Muscle layer of colon (tissue), 2 donors: ENCODE measurements around the gene FMO5.
"Not testable (repeated sequence)": the region's sequence is repeated elsewhere in the genome, so short reads cannot be mapped to it uniquely, and the experiment has no call there.

ENCODE experiments used
- H3K27ac ChIP-seq: one replicate; pipeline ENCODE4 v1.7.0; 2013; ENCODE audit warnings: low read depth, mild to moderate bottlenecking, low read length, moderate library complexity
- H3K27me3 ChIP-seq, 2 donors: one replicate each; pipeline ENCODE4 v1.7.0; 2013; ENCODE audit warnings: low read length in 2 of 2, mild to moderate bottlenecking in 2 of 2; ENCODE audit not compliant: insufficient read depth in 2 of 2, control insufficient read depth in 1 of 2
- H3K36me3 ChIP-seq: one replicate; pipeline ENCODE4 v1.7.0; 2013; ENCODE audit warnings: mild to moderate bottlenecking, low read length; ENCODE audit not compliant: insufficient read depth
- H3K4me1 ChIP-seq: one replicate; pipeline ENCODE4 v1.7.0; 2013; ENCODE audit warnings: mild to moderate bottlenecking, low read length; ENCODE audit not compliant: insufficient read depth
- H3K4me3 ChIP-seq, 2 donors: one replicate each; pipeline ENCODE4 v1.7.0; 2013; ENCODE audit warnings: low read length in 2 of 2, low read depth in 1 of 2, mild to moderate bottlenecking in 1 of 2, moderate library complexity in 1 of 2
- H3K9ac ChIP-seq: one replicate; pipeline ENCODE4 v1.7.0; 2013; ENCODE audit warnings: low read length
- H3K9me3 ChIP-seq: one replicate; pipeline ENCODE4 v1.7.0; 2013; ENCODE audit warnings: mild to moderate bottlenecking, low read length
- donor health status: abdominal sarcoma.
- donor health status: Adenocarcinoma of cecum.

Gene FMO5

DNA sequence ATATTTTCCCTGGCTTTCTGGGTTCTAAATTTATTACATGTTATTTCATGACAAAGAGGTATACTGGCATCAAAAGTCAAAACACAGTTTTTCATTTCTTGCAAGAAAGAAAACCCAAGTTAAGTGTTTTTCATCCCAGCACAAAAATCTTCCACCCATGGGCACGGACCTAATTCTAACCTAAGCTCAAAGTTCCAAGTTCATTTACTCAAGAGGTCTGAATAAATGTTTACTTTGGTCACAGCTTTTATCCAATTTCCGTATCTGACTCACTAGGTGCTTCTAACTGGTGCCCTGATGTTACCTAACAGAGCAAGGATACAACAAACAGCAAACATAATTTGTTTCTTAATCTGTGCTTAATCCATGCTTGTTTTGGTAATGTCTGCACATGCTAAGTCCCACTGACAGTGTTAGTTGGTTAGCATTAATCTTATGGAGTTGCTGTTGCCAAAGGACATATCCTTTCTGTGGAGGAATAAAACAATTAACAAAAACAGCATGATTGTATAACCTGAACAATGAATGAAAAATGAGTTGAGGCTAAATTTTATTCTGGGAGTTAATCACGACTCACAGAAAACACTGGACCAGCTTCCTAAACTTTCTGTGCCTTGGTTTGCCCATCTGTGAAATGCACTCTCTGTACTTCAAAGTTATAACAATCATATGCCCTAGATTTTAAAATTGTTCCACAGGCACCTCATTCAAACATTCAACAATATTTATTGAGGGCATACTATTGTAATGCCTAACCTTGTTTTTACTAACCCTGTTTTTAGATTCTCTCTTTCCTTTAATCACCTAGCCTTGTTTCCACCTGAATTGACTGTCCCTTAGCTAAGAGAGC is 13.1 kb upstream of the FMO5 start:
- Histone ChIP-seq H3K9ac (no peak overlapping the region), H3K4me1 (peaks cover 5% of the 10 kb centered on the region)

DNA sequence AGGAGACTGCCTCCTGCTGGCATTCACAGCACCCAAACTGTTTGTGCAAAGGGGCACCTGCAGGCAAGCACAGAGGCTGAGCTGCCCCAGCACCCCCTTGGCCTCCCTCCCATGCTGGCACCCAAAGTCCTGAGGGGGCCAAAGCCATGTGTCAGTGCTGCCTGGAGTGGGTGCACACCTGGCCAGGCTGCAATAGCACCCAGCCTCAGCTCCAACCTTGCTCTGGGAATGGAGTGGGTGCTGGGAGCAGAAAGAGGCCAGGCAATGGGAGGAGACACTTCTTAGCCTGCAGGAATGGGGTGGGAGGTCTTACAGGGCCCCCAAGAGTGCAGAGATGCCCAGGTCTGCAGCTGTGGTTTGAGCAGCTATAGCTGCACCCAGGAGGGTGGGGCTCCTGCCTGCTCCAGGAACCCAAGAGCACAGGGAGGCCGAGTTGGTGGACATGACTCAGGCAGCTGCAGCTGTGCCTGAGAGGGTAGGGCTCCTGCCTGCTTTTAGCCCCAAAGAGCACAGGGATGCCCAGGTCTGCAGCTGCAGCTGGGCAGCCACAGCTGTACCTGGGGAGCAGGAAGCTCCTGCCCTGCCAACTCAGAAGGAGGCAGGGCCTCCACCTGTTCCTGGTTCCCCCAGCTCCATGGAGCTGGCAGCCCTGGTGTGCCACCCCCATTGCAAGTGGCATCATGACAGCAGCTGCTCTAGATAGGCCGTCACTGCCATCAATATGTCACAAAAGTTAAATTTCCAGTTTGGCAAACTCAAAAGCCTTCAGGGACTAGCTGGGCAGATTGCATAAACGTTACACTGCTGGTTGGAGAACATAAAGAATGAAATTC is 12.0 kb upstream of the FMO5 start:
- Histone ChIP-seq H3K27ac (no peak overlapping the region), H3K9ac (no peak overlapping the region), H3K4me3 (no peak overlapping the region), H3K36me3 (no peaks in the 10 kb centered on the region), H3K4me1 (peaks cover 4% of the 10 kb centered on the region), H3K9me3 (no peaks in the 10 kb centered on the region), H3K27me3 (no peaks in the 10 kb centered on the region)

More for the DNA sequence above, 13.1 kb upstream of the FMO5 start:
- Histone ChIP-seq H3K36me3 (no peaks in the 10 kb centered on the region), H3K9me3 (no peaks in the 10 kb centered on the region), H3K4me3 (no peak overlapping the region), H3K27me3 (no peaks in the 10 kb centered on the region), H3K27ac (no peak overlapping the region)

DNA sequence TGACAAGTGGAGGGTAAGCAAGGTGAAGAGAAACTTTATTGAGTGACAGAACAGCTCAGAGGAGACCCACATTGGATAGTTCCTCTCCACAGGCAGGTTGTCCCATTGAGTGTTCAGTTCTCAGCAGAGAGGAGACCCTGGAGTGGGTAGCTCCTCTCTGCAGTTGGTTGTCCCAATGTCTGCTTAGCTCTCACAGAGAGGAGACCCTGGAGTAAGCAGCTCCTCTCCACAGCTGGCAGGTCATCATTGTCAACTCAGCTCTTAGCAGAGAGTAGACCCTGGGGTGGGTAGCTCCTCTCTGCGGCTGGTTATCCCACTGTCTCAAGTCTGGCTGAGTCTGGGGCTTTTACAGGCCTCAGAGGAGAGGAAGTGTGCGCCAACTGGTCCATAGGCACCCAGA is 11.3 kb upstream of the FMO5 start:
- Histone ChIP-seq H3K9ac (no peak overlapping the region), H3K9me3 (no peaks in the 10 kb centered on the region), H3K4me3 (no peak overlapping the region), H3K27me3 (no peaks in the 10 kb centered on the region), H3K27ac (no peak overlapping the region), H3K4me1 (no peaks in the 10 kb centered on the region), H3K36me3 (no peaks in the 10 kb centered on the region)

DNA sequence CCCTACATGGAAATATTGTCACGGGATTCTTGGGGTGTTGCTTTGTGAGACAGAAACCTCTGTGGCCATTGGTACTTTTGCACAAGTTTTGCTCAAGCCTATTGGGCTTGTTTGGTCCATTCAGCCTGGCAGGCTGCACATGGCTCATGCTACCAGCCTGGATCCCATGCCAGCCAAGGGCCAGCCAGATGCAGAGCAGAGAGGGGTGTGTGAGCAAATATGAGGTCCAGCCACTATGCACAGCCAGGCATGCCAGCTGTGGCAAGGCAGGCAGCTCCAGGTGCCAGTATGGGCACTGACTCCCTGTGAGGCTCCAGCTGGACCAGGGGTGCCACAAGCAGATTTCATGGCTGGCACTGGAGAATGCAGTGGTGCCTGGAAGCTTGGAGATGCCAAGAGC is 10.7 kb upstream of the FMO5 start:
- no peaks in the 10 kb centered on the region for H3K4me1 ChIP-seq
- no peak overlapping the region for H3K4me3 ChIP-seq
- H3K27ac ChIP-seq: no peak overlapping the region

DNA sequence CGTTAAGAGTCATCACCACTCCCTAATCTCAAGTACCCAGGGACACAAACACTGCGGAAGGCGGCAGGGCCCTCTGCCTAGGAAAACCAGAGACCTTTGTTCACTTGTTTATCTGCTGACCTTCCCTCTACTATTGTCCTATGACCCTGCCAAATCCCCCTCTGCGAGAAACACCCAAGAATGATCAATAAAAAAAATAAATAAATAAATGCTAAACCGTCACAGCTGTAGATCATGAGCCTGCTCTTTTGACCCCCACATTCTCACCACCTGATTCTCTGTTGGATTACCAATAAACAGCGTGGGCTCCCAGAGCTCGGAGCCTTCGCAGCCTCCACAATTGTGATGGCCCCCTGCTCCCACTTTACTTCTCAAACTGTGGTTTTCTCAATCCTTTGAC is 8.8 kb upstream of the FMO5 start:
- not testable (repeated sequence) for H3K27me3 ChIP-seq, H3K4me1 ChIP-seq, H3K9me3 ChIP-seq, H3K4me3 ChIP-seq, H3K27ac ChIP-seq, H3K9ac ChIP-seq, H3K36me3 ChIP-seq

More for the DNA sequence above, 10.7 kb upstream of the FMO5 start:
- H3K27me3 ChIP-seq: no peaks in the 10 kb centered on the region
- no peak overlapping the region for H3K9ac ChIP-seq
- no peaks in the 10 kb centered on the region for H3K9me3 ChIP-seq
- no peaks in the 10 kb centered on the region for H3K36me3 ChIP-seq

DNA sequence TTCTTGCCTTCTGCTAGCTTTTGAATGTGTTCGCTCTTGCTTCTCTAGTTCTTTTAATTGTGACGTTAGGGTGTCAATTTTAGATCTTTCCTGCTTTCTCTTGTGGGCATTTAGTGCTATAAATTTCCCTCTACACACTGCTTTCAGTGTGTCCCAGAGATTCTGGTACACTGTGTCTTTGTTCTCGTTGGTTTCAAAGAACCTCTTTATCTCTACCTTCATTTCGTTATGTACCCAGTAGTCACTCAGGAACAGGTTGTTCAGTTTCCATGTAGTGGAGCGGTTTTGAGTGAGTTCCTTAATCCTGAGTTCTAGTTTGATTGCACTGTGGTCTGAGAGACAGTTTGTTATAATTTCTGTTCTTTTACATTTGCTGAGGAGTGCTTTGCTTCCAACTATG is 5.9 kb upstream of the FMO5 start:
- not testable (repeated sequence) for H3K27me3 ChIP-seq, H3K4me3 ChIP-seq, H3K4me1 ChIP-seq, H3K36me3 ChIP-seq, H3K27ac ChIP-seq, H3K9me3 ChIP-seq, H3K9ac ChIP-seq

DNA sequence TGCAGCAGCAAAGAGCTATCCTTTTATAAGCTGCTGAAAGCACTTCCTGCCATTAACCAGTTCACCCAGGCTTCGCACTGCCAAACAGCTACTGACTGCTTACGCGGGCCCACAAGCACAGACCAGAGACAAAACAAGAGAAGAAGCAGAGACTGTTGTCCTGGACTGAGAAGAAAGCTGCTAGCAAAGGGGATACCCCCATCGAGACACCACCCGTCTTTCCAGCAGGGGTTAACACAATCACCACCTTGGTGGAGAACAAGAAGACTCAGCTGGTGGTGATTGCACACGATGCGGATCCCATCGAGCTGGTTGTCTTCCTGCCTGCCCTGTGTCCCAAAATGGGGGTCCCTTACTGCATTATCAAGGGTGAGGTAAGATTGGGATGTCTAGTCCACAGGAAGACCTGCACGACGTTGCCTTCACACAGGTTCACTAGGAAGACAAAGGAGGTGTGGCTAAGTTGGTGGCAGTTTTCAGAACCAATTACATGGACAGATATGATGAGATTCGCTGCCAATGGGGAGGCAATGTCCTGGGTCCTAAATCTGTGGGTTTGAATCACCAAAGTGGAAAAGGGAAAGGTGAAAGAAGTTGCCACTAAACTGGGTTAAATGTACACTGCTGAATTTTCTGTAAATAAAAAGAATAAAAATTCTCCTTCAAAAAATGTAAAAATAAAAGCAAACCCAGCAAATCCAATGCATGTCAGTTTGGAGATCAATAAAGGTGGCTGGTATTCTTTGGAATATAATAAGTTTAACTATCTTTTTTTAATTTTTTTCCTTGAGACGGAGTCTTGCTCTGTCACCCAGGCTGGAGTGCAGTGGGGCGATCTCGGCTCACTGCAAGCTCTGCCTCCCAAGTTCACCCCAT is 1.2 kb downstream of the FMO5 start:
- Histone ChIP-seq H3K27me3 (no peaks in the 10 kb centered on the region), H3K9ac (no peak overlapping the region), H3K4me3 (no peak overlapping the region), H3K27ac (no peak overlapping the region), H3K9me3 (no peaks in the 10 kb centered on the region), H3K4me1 (no peaks in the 10 kb centered on the region), H3K36me3 (no peaks in the 10 kb centered on the region)

DNA sequence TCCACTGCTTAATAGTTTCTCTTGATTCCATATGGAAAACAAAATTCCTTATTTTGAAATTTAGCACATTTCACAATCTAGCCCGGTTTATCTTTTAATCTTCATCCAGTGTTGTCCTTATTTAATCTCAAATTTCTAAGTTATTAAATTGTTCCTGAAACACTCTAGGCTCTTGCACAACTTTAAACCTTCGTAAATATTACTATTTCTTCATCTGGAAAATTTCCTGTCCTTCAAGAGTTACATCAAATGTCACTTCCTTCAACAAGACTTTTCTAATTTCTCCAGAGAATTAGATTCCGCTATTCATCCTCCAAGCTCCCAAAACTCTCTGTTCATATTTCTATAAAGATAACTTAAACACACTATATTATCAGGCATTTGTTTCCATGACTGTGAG is 6.5 kb downstream of the FMO5 start:
- Histone ChIP-seq H3K4me1 (no peaks in the 10 kb centered on the region), H3K9me3 (no peaks in the 10 kb centered on the region), H3K4me3 (no peak overlapping the region)

DNA sequence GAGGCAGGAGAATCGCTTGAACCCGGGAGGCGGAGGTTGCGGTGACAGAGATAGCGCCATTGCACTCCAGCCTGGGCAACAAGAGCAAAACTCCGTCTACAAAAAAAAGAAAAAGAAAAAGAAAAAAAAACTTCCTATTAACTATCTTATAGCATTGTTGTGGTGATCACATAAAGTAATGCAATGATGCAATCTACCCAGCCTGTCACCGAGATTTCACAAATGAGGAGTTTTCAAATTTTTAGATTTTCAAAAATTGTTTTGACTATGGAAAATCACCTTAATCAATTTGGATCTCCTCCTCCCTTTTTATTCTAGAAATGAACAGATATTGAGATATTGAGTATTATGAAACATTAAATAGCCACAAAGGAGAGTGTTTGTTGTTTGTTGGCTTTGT is 8.0 kb downstream of the FMO5 start:
- H3K4me3 ChIP-seq: no peak overlapping the region
- H3K36me3 ChIP-seq: no peaks in the 10 kb centered on the region
- H3K27me3 ChIP-seq: no peaks in the 10 kb centered on the region
- no peak overlapping the region for H3K9ac ChIP-seq
- H3K4me1 ChIP-seq: no peaks in the 10 kb centered on the region
- no peak overlapping the region for H3K27ac ChIP-seq
- H3K9me3 ChIP-seq: no peaks in the 10 kb centered on the region

More for the DNA sequence above, 6.5 kb downstream of the FMO5 start:
- Histone ChIP-seq H3K36me3 (no peaks in the 10 kb centered on the region), H3K27me3 (no peaks in the 10 kb centered on the region), H3K27ac (no peak overlapping the region), H3K9ac (no peak overlapping the region)

DNA sequence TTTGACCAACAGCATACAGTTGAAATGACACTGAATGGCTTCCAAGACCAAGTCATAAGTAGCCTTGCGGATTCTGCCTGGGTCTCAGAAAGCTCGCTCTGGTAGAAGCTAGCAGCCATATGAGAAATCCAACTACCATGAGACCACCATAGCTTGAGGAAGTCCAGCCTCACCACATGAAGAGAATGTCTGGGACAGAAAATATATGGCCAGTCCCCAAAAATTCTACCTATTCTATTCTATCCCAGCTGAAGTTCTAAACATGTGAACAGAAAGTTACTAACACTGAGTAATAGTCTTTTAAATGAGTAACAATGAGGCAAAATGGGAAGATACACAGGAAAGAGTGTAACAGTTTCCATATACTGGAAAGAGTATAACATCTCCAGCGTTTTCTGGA is 9.0 kb downstream of the FMO5 start:
- Histone ChIP-seq H3K27me3 (no peaks in the 10 kb centered on the region), H3K4me3 (no peak overlapping the region), H3K27ac (no peak overlapping the region), H3K4me1 (no peaks in the 10 kb centered on the region), H3K9ac (no peak overlapping the region), H3K36me3 (no peaks in the 10 kb centered on the region), H3K9me3 (no peaks in the 10 kb centered on the region)

DNA sequence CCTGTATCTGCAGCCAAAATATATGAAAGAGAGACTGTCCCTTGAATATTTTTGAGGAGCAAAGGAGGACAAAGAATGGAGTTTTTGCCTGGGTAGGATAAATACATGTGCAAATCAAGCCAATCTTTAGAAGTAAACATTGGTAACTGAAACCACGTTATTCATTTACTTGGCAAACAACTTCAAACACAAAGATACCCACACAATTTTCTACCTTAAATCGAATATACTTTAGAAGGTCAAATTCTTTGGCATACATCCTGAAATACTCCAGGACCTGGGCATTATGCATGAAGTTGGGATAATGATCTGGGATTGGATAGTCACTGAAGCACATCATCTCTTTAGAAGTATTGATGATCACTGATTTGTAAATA is 9.6 kb downstream of the FMO5 start:
- Histone ChIP-seq H3K9me3 (no peaks in the 10 kb centered on the region), H3K4me3 (no peak overlapping the region), H3K36me3 (no peaks in the 10 kb centered on the region), H3K27ac (no peak overlapping the region), H3K27me3 (no peaks in the 10 kb centered on the region), H3K4me1 (no peaks in the 10 kb centered on the region), H3K9ac (no peak overlapping the region)
